NCI-H128 (cell line): Measurements from ENCODE around the gene PCSK9.
"Not testable (repeated sequence)": the region's sequence is repeated elsewhere in the genome, so short reads cannot be mapped to it uniquely, and the experiment has no call there.

ENCODE experiments used
- DNase-seq: peaks from one replicate; lab custom pipeline; 2025; ENCODE audit not compliant: unreplicated experiment; lab: John Stamatoyannopoulos, UW

PCSK9 gene

GRCh38 chr1:55076356-55076755, 37.0 kb downstream of the PCSK9 start:
- DNase-seq, result no peak

DNA sequence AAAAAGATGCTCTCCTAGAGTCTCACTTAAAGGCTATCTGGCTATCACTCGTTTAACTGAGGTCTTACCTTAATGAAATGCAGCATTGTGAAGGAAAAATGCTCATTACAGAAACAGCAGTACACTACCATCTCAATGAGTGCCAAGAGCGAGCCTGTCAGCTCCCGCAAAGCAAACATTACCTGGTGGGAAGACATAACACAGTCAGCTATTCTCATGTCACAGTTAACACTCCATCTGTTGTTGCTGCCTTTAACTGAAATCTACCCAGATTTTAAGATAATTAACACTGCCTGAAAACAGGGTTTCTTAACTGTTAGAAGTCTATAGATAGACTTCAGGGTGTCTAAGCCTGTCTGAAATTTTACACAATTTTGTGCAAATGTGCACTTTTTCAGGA, 39.1 kb downstream of the PCSK9 start:
- DNase-seq, result no peak

DNA sequence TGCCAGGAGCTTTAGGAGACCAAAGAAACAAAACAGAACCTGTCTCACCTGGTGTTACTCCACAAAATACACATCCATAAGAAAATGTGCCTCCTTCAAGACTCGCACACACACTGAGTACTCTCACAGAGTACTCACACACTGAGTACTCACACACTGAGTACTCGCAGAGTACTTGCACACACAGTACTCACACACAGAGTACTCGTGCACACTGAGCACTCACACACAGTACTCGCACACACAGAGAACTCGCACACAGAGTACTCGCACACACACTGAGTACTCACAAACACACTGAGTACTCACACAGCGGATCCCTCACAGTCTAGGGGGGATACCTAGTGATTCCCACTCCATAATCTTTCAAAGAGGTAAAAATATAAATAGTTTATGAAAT, 40.3 kb downstream of the PCSK9 start:
- DNase-seq, result no peak

DNA sequence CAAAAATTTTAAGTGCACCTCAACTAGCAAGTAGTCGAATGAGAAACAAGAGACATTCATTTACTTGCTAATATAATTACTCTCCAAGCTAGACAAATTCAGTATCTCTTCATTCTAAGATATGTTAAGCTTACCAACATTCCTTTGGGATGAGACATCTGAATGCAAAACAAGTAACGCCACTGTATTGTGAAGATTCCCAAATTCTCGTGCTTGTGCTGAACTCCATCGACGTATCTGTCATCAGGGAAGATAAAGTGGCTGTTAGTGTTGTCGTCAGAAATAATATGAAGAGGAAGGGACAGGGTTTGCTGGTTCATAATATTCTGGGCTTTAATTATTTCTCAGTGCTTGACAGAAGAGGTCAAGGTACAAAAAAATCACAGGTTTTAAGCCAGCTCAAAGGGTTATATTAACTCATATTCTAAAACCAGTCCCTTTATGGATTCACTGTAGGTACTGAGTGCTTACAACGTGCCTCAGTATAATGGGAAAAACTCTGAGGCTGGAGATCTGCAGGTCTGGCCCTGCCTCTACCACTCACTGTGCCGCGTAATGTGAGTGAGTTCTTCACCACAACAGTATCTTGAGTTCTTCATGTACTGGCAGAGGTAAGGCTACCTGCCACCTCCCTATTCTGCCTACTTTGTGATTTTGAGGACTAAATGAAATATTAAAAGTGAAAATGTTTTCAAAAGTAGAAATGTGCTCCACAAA, 42.0 kb downstream of the PCSK9 start:
- DNase-seq, result no peak

DNA sequence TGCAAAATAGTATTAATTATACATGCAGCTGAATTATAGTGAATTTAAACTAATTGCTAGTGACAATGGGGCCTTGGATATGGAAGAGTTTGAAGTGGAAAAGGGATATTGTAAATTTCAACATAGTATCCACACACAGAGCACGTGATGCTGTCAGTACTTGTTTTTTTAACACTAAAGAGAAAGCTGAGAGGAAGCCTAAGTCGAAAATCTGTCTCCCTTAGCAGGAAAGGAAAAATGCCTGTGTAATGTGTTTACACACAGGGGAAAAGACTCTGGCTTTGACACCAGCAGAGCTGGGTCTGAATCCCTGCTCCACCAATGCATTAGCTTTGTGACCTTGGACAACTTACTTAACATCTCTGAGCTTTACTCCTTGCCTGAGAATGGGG, 42.6 kb downstream of the PCSK9 start:
- no peak for DNase-seq

DNA sequence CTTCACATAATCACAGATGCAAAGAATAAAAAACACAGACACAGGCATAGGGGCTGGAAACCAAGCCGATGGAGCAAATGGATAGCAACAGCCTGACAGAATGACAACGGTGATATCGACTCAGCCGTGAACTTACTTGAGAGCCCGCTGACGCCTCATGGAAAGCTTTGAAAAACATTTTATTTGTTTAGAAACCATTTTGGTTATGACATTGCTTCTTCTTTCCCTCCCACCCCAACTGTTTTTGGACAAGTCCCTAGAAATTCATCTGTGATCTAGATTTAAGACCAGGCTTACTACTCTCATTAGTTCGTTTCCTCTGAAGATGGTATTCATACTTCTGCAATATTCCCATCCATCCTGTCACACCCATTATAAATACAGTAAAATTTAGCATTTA, 44.9 kb downstream of the PCSK9 start:
- no peak for DNase-seq

- DNase-seq, result no peak
These were observed 48.1 kb downstream of the PCSK9 start for GRCh38 chr1:55087439-55087838.

DNA sequence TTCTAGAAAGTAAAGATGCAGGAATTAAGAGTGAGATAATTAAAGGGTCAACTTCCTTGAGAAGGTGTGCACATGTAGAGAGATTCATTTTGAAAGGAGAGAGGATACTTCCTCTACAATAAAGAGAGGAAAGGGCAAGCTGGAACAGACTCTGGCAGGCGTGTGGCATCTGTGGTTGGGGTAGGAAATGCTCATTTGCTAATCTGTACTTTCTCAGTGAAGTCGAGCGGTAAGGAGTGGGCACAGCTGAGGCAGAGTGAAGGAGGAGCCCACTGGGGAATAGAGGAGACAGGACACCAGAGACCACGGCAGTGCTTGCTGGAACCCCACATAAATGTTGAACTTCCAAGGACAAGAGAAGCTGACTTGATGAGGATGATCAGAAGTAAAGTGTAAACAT, 49.1 kb downstream of the PCSK9 start:
- DNase-seq, result no peak

DNA sequence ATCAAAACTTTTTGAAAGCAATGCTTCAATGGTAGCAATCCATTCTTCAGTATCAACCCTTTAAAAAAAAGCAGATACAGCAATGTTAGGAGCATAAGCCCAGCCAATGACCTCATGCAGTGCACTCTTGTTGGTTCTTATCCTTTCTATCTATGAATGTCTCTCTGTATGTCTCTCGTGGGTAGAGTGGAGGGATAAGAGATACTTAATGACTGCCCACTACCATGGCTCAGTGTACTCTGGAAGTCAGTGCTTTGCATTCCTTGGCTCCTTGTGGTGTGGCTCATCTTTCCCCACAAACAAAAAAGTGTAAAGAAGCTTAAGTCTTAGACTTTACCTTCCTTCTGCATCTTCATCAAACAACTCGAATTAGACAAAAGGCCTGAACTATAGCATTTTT, 50.3 kb downstream of the PCSK9 start:
- no peak for DNase-seq

DNA sequence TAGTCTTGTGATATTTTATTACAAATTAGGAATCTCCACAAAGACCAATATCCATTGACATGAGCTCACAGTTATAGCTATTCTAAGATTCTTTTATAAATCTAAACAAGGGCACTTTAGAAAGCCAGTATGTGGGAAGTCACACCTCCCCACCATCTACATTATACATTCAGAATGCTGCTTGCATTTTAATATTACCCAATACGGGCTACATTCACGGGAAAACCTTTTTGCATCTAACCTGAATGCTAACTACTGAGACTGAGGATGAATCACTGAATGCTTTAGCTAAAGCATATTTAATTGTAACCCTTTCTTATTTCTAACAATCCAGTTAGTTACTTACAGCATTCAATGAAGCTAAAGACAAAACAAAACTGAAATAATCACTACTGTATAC, 53.1 kb downstream of the PCSK9 start:
- no peak for DNase-seq

DNA sequence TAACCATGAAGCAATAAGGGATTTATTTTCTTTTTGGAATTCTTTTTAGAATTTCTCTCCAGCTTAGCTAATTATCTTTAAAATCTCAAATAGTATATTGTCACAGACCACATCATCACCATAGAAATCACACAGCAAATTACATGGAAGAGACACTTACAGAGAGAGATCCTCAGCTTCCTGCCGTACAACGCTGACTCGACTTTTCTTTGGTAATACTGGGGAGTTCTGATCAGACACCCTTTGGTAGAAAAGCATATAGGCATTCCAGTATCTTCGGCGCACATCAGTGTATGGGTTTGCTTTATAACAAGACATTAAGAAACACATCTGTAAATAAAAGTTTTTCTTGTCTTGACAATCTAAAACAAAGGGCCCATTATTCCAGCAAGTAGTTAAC, 55.7 kb downstream of the PCSK9 start:
- DNase-seq, result no peak

DNA sequence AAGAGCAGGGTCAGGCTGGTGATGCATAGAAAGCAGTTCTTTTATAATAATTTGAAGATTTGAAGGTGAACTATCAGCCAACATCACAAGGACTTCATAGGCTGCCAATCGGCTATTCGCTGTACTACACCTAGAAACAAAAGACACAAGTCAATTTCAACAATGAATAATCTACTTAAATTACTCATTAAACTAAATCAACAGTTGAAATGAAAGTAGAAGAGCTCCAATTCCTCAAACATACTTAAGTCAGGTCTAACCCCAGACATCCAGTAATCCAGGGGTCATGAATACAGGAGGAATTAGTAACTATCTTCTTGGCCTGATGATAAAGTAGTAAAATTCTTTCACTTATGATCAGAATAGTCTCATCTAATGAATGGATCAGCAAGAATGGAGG, 64.5 kb downstream of the PCSK9 start:
- no peak for DNase-seq

DNA sequence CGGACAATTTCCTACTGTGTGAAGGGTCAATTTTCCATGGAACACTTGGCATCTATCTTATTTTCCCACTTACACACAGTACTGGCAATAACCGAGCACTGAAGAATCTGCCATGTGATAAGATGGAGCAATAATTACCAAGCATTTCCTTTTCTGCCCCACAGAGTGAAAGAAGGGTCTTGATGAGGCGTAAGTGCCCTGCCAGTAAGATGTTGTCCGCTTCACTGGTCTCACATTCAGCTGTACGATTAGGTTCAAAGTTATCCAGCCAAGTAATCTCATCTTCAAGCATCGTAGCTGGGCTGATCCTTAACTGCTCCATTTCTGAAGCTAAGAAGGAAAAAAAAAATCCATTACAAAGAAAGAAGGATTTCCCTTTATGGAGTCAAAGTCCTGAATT, 67.8 kb downstream of the PCSK9 start:
- no peak for DNase-seq

DNA sequence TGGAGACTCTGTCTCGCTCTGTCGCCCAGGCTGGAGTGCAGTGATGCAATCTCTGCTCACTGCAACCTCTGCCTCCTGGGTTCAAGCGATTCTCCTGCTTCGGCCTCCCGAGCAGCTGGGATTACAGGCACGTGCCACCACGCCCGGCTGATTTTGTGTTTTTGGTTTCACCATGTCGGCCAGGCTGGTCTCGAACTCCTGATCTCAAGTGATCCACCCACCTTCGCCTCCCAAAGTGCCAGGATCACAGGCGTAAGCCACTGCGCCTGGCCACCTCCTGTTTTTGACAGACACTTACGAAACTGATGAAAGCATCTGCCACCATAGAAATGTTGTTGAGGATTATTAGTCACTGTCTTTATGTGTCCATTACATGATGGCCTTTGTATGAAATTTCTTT, 69.7 kb downstream of the PCSK9 start:
- DNase-seq, result not testable (repeated sequence)
